ENCODE measurements around the gene SYCE3.

SYCE3 gene

GRCh38 chr22:50519151-50519550, 43.6 kb downstream of the SYCE3 start:
- in situ Hi-C loops (cut with HindIII; ENCODE audit: low sequenced_read_pairs) = no loop called here
- TF ChIP-seq, protein P1, sequence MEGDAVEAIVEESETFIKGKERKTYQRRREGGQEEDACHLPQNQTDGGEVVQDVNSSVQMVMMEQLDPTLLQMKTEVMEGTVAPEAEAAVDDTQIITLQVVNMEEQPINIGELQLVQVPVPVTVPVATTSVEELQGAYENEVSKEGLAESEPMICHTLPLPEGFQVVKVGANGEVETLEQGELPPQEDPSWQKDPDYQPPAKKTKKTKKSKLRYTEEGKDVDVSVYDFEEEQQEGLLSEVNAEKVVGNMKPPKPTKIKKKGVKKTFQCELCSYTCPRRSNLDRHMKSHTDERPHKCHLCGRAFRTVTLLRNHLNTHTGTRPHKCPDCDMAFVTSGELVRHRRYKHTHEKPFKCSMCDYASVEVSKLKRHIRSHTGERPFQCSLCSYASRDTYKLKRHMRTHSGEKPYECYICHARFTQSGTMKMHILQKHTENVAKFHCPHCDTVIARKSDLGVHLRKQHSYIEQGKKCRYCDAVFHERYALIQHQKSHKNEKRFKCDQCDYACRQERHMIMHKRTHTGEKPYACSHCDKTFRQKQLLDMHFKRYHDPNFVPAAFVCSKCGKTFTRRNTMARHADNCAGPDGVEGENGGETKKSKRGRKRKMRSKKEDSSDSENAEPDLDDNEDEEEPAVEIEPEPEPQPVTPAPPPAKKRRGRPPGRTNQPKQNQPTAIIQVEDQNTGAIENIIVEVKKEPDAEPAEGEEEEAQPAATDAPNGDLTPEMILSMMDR (IDR thresholded peaks at IDR 0.05; ENCODE audit: low read depth, low read length) = no peak
- no peak for DNase-seq (ENCODE audit: low read depth, low spot score)
- H3K4me3 ChIP-seq (ENCODE audit: low read depth, low read length) = no peak overlapping the region

DNA sequence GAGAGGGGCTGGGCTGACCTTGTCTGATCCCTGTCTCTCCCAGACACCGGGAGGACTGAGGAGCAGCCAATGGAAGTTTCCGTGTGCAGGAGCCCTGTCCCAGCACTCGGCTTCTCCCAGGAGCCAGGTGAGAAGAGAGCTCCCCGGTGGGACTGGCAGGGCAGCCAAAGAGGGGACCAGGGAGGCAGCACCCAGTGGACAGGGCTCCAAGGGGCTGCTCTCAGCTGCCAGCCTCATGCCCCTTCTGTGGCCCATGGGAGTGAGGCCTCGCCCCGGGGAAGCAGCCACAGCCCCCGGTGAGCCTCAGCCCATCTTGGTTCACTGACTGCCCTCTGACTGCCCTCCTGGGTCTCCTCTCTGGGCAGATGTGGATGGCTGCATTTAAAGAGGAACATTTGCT, 44.1 kb downstream of the SYCE3 start:
- H3K4me3 ChIP-seq (ENCODE audit: low read depth, low read length) = no peak overlapping the region
- TF ChIP-seq, protein P1 (IDR thresholded peaks at IDR 0.05; ENCODE audit: low read depth, low read length) = no peak
- DNase-seq (ENCODE audit: low read depth, low spot score) = no peak
- in situ Hi-C loops (cut with HindIII; ENCODE audit: low sequenced_read_pairs) = no loop called here

DNA sequence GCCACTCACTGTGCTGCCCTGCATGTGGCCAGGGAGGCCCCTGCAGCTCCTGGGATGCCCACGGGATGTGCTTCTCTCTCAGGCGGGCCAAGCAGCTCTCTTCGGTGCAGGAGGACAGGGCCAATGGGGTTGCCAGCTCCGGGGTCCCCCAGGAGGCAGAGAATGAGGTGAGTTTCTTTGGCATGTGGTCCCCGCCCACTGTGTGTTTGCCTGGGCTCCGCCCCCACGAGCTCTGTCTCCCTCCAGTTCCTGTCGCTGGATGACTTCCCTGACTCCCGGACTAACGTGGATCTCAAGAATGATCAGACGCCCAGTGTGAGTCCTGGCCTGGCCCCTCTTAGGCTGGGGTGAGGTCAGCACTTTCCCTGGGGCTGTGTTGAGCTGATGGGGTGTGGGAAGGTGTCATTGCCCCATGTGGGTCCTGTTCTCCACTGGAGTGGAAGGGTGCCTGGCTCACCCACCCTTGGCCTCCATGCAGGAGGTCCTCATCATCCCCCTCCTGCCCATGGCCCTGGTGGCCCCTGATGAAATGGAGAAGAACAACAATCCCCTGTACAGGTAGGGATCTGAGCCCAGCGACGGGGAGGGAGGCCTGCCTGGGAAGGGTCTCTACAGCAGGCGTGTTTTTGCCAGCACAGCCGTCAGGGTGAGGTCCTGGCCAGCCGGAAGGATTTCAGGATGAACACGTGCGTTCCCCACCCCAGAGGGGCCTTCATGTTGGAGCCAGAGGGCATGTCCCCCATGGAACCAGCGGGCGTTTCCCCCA, 45.0 kb downstream of the SYCE3 start:
- no peak overlapping the region for H3K4me3 ChIP-seq (ENCODE audit: low read depth, low read length)
- TF ChIP-seq, protein P1 (IDR thresholded peaks at IDR 0.05; ENCODE audit: low read depth, low read length) = no peak
- in situ Hi-C loops (cut with HindIII; ENCODE audit: low sequenced_read_pairs) = no loop called here
- no peak for DNase-seq (ENCODE audit: low read depth, low spot score)

DNA sequence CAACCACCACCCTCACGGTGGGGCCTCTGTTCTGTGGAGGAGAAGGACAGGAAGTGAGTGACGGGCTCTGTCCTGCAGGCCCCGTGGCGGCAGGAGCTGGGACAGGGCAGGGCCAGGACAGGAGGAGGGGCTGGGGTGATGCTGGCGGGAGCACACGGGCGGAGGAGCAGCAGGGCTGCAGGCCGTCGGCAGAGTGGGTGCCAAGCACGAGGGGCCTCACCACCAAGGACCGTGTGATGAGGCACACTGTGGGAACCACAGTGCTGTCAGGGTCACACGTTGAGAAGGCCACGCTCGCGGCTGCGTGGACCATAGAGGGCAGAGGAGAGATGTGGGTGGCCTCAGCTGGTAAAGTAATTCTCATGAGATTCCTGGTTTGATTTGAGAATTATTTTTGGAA, 45.8 kb downstream of the SYCE3 start:
- in situ Hi-C loops (cut with HindIII; ENCODE audit: low sequenced_read_pairs) = no loop called here
- TF ChIP-seq, protein P1 (IDR thresholded peaks at IDR 0.05; ENCODE audit: low read depth, low read length) = no peak
- no peak overlapping the region for H3K4me3 ChIP-seq (ENCODE audit: low read depth, low read length)
- no peak for DNase-seq (ENCODE audit: low read depth, low spot score)

DNA sequence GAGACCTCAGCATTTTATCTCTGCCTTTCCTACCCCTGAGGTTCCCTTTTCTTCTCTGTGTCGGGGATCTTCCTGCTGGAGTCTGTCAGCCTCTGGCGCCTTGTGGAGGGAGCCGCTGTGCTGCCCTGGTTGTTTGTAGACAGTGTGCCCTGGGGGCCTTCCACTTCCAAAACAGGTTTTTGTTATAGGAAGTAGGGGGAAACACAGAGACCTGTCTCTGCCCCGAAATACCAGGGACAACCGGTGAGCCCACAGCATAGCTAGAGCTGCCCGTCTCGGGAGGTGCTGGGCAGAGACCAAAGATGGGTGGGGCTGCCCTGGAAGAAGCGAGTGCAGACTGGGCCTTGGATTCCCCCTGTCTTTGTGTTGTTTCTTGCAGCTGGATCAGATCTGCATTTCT, 46.7 kb downstream of the SYCE3 start:
- in situ Hi-C loops (cut with HindIII; ENCODE audit: low sequenced_read_pairs) = no loop called here
- TF ChIP-seq, protein P1 (IDR thresholded peaks at IDR 0.05; ENCODE audit: low read depth, low read length) = no peak
- no peak for DNase-seq (ENCODE audit: low read depth, low spot score)
- H3K4me3 ChIP-seq (ENCODE audit: low read depth, low read length) = no peak overlapping the region

GRCh38 chr22:50513175-50513574, 49.5 kb downstream of the SYCE3 start:
- in situ Hi-C loops (cut with HindIII; ENCODE audit: low sequenced_read_pairs) = no loop called here
- TF ChIP-seq, protein P1 (IDR thresholded peaks at IDR 0.05; ENCODE audit: low read depth, low read length) = no peak
- no peak overlapping the region for H3K4me3 ChIP-seq (ENCODE audit: low read depth, low read length)
- DNase-seq (ENCODE audit: low read depth, low spot score) = no peak

Measured in astrocyte of the spinal cord (primary cell).